PC-9 (cell line): ENCODE results near the gene CREB3L1. TPM values are rescaled to one million over a fixed set of nuclear protein-coding genes. Genes with fewer than 3 reads are reported as not detected.

Source experiments
- BruUV-seq: library from RNA; stranded (reverse); fragments of 400-500 nt; replicated peaks from 2 replicates; lab custom pipeline; 2021; lab: Mats Ljungman, UMichigan
- CTCF ChIA-PET: fragments of 300-600 bp; sonication (Branson Sonifier 250); formaldehyde crosslinking; loops from one replicate; lab custom pipeline; 2022; ENCODE audit warnings: antibody characterized with exemption; lab: Charles Lee
- POLR2A ChIA-PET: fragments of 300-600 bp; sonication (Branson Sonifier 250); formaldehyde crosslinking; loops from one replicate; lab custom pipeline; 2022; ENCODE audit warnings: antibody characterized with exemption; ENCODE audit not compliant: unreplicated experiment; lab: Charles Lee
- DNase-seq, 2 experiments: peaks; one replicate each; pipeline versions ENCODE4 v3.0.0 to v3.0.0-alpha.2; 2015 to 2022; ENCODE audit warnings: mixed read lengths in 1 of 2
- H2AFZ ChIP-seq: fragments of 200-600 bp; sonication (generic); 2 replicates; pipeline ENCODE4 v1.8.1; 2017; ENCODE audit warnings: antibody characterized with exemption
- H3F3A ChIP-seq: fragments of 200-600 bp; sonication (generic); 2 replicates; pipeline ENCODE4 v1.8.1; 2017; ENCODE audit warnings: antibody characterized with exemption, mild to moderate bottlenecking, low read depth; ENCODE audit not compliant: insufficient read depth
- H3K27ac ChIP-seq: fragments of 200-600 bp; sonication (generic); 2 replicates; pipeline ENCODE4 v1.6.1; 2016; ENCODE audit warnings: mixed run types
- H3K27me3 ChIP-seq: fragments of 200-600 bp; sonication (generic); 2 replicates; pipeline ENCODE4 v1.6.1; 2016; ENCODE audit warnings: low read depth, mixed run types; ENCODE audit not compliant: insufficient read depth
- H3K36me3 ChIP-seq: fragments of 200-600 bp; sonication (generic); 2 replicates; pipeline ENCODE4 v1.6.1; 2016; ENCODE audit warnings: low read depth, mixed run types
- H3K4me1 ChIP-seq: fragments of 200-600 bp; sonication (generic); replicated peaks from 2 replicates; pipeline ENCODE4 v1.6.1; 2016; ENCODE audit warnings: mixed run types; ENCODE audit not compliant: insufficient read depth
- H3K4me2 ChIP-seq: fragments of 200-600 bp; sonication (generic); 2 replicates; pipeline ENCODE4 v1.6.1; 2017; ENCODE audit warnings: mixed run types
- H3K4me3 ChIP-seq: fragments of 200-600 bp; sonication (generic); 2 replicates; pipeline ENCODE4 v1.6.1; 2016; ENCODE audit warnings: mixed run types
- H3K79me2 ChIP-seq: fragments of 200-600 bp; sonication (generic); 2 replicates; pipeline ENCODE4 v1.6.1; 2017; ENCODE audit warnings: low read depth, mixed run types
- H3K9me2 ChIP-seq: fragments of 200-600 bp; sonication (generic); 2 replicates; pipeline ENCODE4 v1.8.1; 2017; ENCODE audit warnings: mild to moderate bottlenecking; ENCODE audit not compliant: insufficient read depth
- H3K9me3 ChIP-seq: fragments of 200-600 bp; sonication (generic); 2 replicates; pipeline ENCODE4 v1.8.1; 2016; ENCODE audit warnings: low read depth; ENCODE audit not compliant: insufficient read depth
- H4K20me1 ChIP-seq: fragments of 200-600 bp; sonication (generic); 2 replicates; pipeline ENCODE4 v1.8.1; 2017; ENCODE audit not compliant: insufficient read depth
- CTCF ChIP-seq: fragments of 200-600 bp; sonication (generic); conservative IDR thresholded peaks from 2 replicates; pipeline ENCODE4 v1.6.1; 2017; ENCODE audit warnings: mixed run types, antibody characterized with exemption, mild to moderate bottlenecking, moderate library complexity
- EZH2 ChIP-seq: fragments of 200-600 bp; sonication (generic); IDR thresholded peaks from 2 replicates; pipeline ENCODE4 v1.8.0; 2017; ENCODE audit warnings: antibody characterized with exemption, low read depth
- intact Hi-C: fragments of 100-400 bp; cut with micrococcal nuclease; formaldehyde crosslinking; loops from one replicate; pipeline ENCODE4 v1.10.0; 2022; ENCODE audit not compliant: unreplicated experiment
- total RNA-seq: library from RNA; stranded (reverse); gene quantifications from 2 replicates; pipeline ENCODE4 v1.2.3, GENCODE V29; 2021

CREB3L1 gene
- total RNA-seq, 1 experiment from 2014 or later = 3.1 TPM

GRCh38 chr11:46370253-46370652 is 92.8 kb downstream of the CREB3L1 start:
- Histone ChIP-seq H3K4me2 (no peak overlapping the region), H3F3A (peaks cover 14% of the 10 kb centered on the region; the same call in 1 of the 2 replicates), H4K20me1 (no peaks in the 10 kb centered on the region), H3K27me3 (no peaks in the 10 kb centered on the region), H3K36me3 (peaks cover 8% of the 10 kb centered on the region; the same call in 1 of the 2 replicates), H3K27ac (no peak overlapping the region), H3K79me2 (no peaks in the 10 kb centered on the region), H3K4me3 (no peak overlapping the region), H3K4me1 (no peaks in the 10 kb centered on the region), H3K9me2 (no peaks in the 10 kb centered on the region), H2AFZ (no peak overlapping the region), H3K9me3 (no peaks in the 10 kb centered on the region)
- no peak for DNase-seq
- ChIA-PET POLR2A (no interaction called here), CTCF (no interaction called here)
- no TSS peak for BruUV-seq
- TF ChIP-seq EZH2 = no peak
- TF ChIP-seq CTCF = no peak
- intact Hi-C loops = no loop called here

Other genes starting within 250 kb of the CREB3L1 start
- 45.6 and 54.3 TPM in 2 replicates for gene PHF21A, start 156.2 kb upstream of the CREB3L1 start, total RNA-seq
- gene DGKZ, start 69.8 kb downstream of the CREB3L1 start, total RNA-seq = 49.3 and 67.5 TPM in 2 replicates
- 399 and 464 TPM in 2 replicates for gene MDK, start 104.0 kb downstream of the CREB3L1 start, total RNA-seq
- 0.31 TPM in 1 of 2 replicates, not detected in the other for gene CHRM4, start 114.1 kb downstream of the CREB3L1 start, total RNA-seq